ENCODE data around the gene MAP3K10.

MAP3K10 gene

GRCh38 chr19:40264314-40265054 is 73.3 kb downstream of the MAP3K10 start:
- TF ChIP-seq CTCF (IDR thresholded peaks at IDR 0.05), result no peak
